Keratinocyte (primary cell): ENCODE results near the gene MAGIX. TPM values are rescaled to one million over a fixed set of nuclear protein-coding genes. Genes with fewer than 3 reads are reported as not detected.

Source experiments
- DNase-seq: peaks from one replicate; pipeline ENCODE4 v3.0.0-alpha.2; 2011; ENCODE audit warnings: low read depth, missing footprints, low spot score
- FAIRE-seq: peaks from 2 replicates; lab custom pipeline; 2011; peaks lifted over from hg19 to GRCh38; lab: Jason Lieb, UNC
- H2AFZ ChIP-seq: 2 replicates; pipeline ENCODE4 v1.6.0; 2012; ENCODE audit warnings: low read length, control low read depth, inconsistent platforms; ENCODE audit not compliant: control insufficient read depth
- H3K27ac ChIP-seq: 2 replicates; pipeline ENCODE4 v1.5.1; 2011; ENCODE audit warnings: low read length; ENCODE audit not compliant: control insufficient read depth, insufficient read depth
- H3K27me3 ChIP-seq: 3 replicates; pipeline ENCODE4 v1.6.0; 2011; ENCODE audit warnings: low read length; ENCODE audit not compliant: control insufficient read depth, insufficient read depth; ENCODE audit errors: extremely low read depth
- H3K36me3 ChIP-seq, 2 experiments: 2 replicates in 1 of 2; 3 replicates in 1 of 2; pipeline ENCODE4 v1.5.1; 2011; ENCODE audit warnings: low read length in 2 of 2, mild to moderate bottlenecking in 1 of 2; ENCODE audit not compliant: control insufficient read depth in 2 of 2, insufficient read depth in 2 of 2; ENCODE audit errors: extremely low read depth in 1 of 2
- H3K4me1 ChIP-seq: 3 replicates; pipeline ENCODE4 v1.5.1; 2011; ENCODE audit warnings: low read length; ENCODE audit not compliant: control insufficient read depth, insufficient read depth; ENCODE audit errors: extremely low read depth
- H3K4me2 ChIP-seq: 3 replicates; pipeline ENCODE4 v1.6.0; 2011; ENCODE audit warnings: low read depth, low read length; ENCODE audit not compliant: control insufficient read depth, insufficient read depth; ENCODE audit errors: extremely low read depth
- H3K4me3 ChIP-seq, 3 experiments: fragments of 200-600 bp in 1 of 3; sonication (generic) in 1 of 3; 2 replicates in 2 of 3; 3 replicates in 1 of 3; pipeline ENCODE4 v1.5.1; 2011 to 2016; ENCODE audit warnings: low read length in 3 of 3, mild to moderate bottlenecking in 3 of 3, control low read depth in 2 of 3, inconsistent platforms in 1 of 3, low read depth in 1 of 3, mixed read lengths in 1 of 3, mixed run types in 1 of 3, moderate library complexity in 1 of 3; ENCODE audit not compliant: control insufficient read depth in 2 of 3, insufficient read depth in 2 of 3; ENCODE audit errors: extremely low read depth in 1 of 3
- H3K79me2 ChIP-seq: 2 replicates; pipeline ENCODE4 v1.6.0; 2012; ENCODE audit warnings: low read length; ENCODE audit not compliant: control insufficient read depth, insufficient read depth
- H3K9ac ChIP-seq: 3 replicates; pipeline ENCODE4 v1.6.0; 2011; ENCODE audit warnings: low read length; ENCODE audit not compliant: control insufficient read depth, insufficient read depth; ENCODE audit errors: extremely low read depth
- H3K9me1 ChIP-seq: 3 replicates; pipeline ENCODE4 v1.6.0; 2011; ENCODE audit warnings: low read length; ENCODE audit not compliant: control insufficient read depth, insufficient read depth; ENCODE audit errors: extremely low read depth
- H3K9me3 ChIP-seq: 2 replicates; pipeline ENCODE4 v1.5.1; 2012; ENCODE audit warnings: low read depth, low read length; ENCODE audit not compliant: control insufficient read depth
- H4K20me1 ChIP-seq: 3 replicates; pipeline ENCODE4 v1.6.0; 2011; ENCODE audit warnings: low read length; ENCODE audit not compliant: control insufficient read depth, insufficient read depth; ENCODE audit errors: extremely low read depth
- CTCF ChIP-seq, 3 experiments: IDR thresholded peaks in 1 of 3; conservative IDR thresholded peaks in 1 of 3; optimal IDR thresholded peaks in 1 of 3; 2 replicates in 2 of 3; 3 replicates in 1 of 3; pipeline versions ENCODE3 to v1.5.1; 2011; ENCODE audit warnings: low read length in 3 of 3, mild to moderate bottlenecking in 3 of 3, moderate library complexity in 2 of 3, control low read depth in 1 of 3, inconsistent platforms in 1 of 3; ENCODE audit not compliant: insufficient read depth in 2 of 3; ENCODE audit errors: extremely low read depth in 1 of 3
- EZH2 ChIP-seq: IDR thresholded peaks from one replicate; pipeline ENCODE4 v1.6.1; 2012; ENCODE audit warnings: inconsistent platforms, mild to moderate bottlenecking, low read length, moderate library complexity
- dilution Hi-C: fragments of 300-500 bp; cut with MboI; formaldehyde crosslinking; loops from one replicate; pipeline ENCODE4 v1.7.0; 2020; ENCODE audit warnings: low sequenced_read_pairs; ENCODE audit not compliant: extremely low pct_ligation_motif_present
- polyA plus RNA-seq, 5 experiments: library from polyadenylated mRNA; depleted of rRNA in 3 of 5; stranded (reverse) in 3 of 5; stranded (forward) in 1 of 5; unstranded in 1 of 5; fragments of >200 nt; gene quantifications; 1 replicate in 1 of 5; 2 replicates in 3 of 5; 3 replicates in 1 of 5; pipeline versions ENCODE4 v1.2.1 to v1.2.3, GENCODE V29; 2011 to 2012; ENCODE audit warnings: missing spikeins in 2 of 5, low read depth in 1 of 5, low replicate concordance in 1 of 5

MAGIX gene
- polyA plus RNA-seq, 1 donor (not counting 4 experiments of a cell fraction or from before 2014, with no cell fraction given): 0.51 TPM

GRCh38 chrX:49210406-49210805 is 47.8 kb downstream of the MAGIX start:
- Histone ChIP-seq H3K9me3 (no peaks in the 10 kb centered on the region), H3K4me3 (no peak overlapping the region), H3K27me3 (no peaks in the 10 kb centered on the region), H3K9ac (no peak overlapping the region), H3K79me2 (no peaks in the 10 kb centered on the region), H3K4me1 (no peaks in the 10 kb centered on the region), H2AFZ (no peak overlapping the region), H3K36me3 (no peaks in the 10 kb centered on the region), H3K27ac (no peak overlapping the region), H4K20me1 (no peaks in the 10 kb centered on the region), H3K9me1 (no peaks in the 10 kb centered on the region), H3K4me2 (no peak overlapping the region)
- dilution Hi-C loops: no loop called here
- no peak for TF ChIP-seq CTCF (optimal IDR thresholded peaks at IDR 0.05 in 1 of 3, IDR thresholded peaks at IDR 0.05 in 1 of 3, conservative IDR thresholded peaks at IDR 0.05 in 1 of 3; ENCODE audit: extremely low read depth in 1 of 3, insufficient read depth in 2 of 3, low read length in 3 of 3)
- TF ChIP-seq EZH2: no peak
- FAIRE-seq (no peak), DNase-seq (no peak)

- no peak for DNase-seq
- no peaks in the 10 kb centered on the region for H3K36me3 ChIP-seq
- H3K9me1 ChIP-seq: no peaks in the 10 kb centered on the region
- no peak overlapping the region for H3K9ac ChIP-seq
- H2AFZ ChIP-seq: no peak overlapping the region
- dilution Hi-C loops: no loop called here
- no peaks in the 10 kb centered on the region for H3K79me2 ChIP-seq
- H3K4me2 ChIP-seq: no peak overlapping the region
- H3K27ac ChIP-seq: no peak overlapping the region
- no peak for TF ChIP-seq EZH2
- TF ChIP-seq CTCF (optimal IDR thresholded peaks at IDR 0.05 in 1 of 3, IDR thresholded peaks at IDR 0.05 in 1 of 3, conservative IDR thresholded peaks at IDR 0.05 in 1 of 3; ENCODE audit: extremely low read depth in 1 of 3, insufficient read depth in 2 of 3, low read length in 3 of 3): no peak
- no peaks in the 10 kb centered on the region for H3K9me3 ChIP-seq
- no peak for FAIRE-seq
- no peak overlapping the region for H3K4me3 ChIP-seq
- H3K27me3 ChIP-seq: no peaks in the 10 kb centered on the region
- no peaks in the 10 kb centered on the region for H4K20me1 ChIP-seq
- no peaks in the 10 kb centered on the region for H3K4me1 ChIP-seq
These were observed 48.5 kb downstream of the MAGIX start for GRCh38 chrX:49211074-49211473.
